ENCODE data around the gene DNAH10. TPM values are rescaled to one million over a fixed set of nuclear protein-coding genes. Genes with fewer than 3 reads are reported as not detected.

Gene DNAH10
- total and polyA plus RNA-seq, 2 experiments from 2014 or later: 0.11 to 0.44 TPM

GRCh38 chr12:123713823-123714585, 48.1 kb upstream of the DNAH10 start:
- Histone ChIP-seq H3K27ac (no peak overlapping the region), H3K4me2 (ENCODE audit: unreplicated experiment) (peak overlapping the region; percentile 91), H3K9me2 (ENCODE audit: insufficient read depth) (no peaks in the 10 kb centered on the region), H3K4me1 (ENCODE audit: insufficient read depth) (peaks cover 13% of the 10 kb centered on the region; the same call in 1 of the 2 replicates), H3K27me3 (replicated peaks; ENCODE audit: insufficient read depth) (no peaks in the 10 kb centered on the region), H3K9ac (peak overlapping the region; percentile 87), H3K9me3 (ENCODE audit: low read depth) (no peaks in the 10 kb centered on the region), H4K20me1 (ENCODE audit: insufficient read depth) (no peaks in the 10 kb centered on the region), H3F3A (ENCODE audit: insufficient read depth) (peaks cover 21% of the 10 kb centered on the region; the same call in 1 of the 2 replicates), H3K36me3 (ENCODE audit: low read depth) (no peaks in the 10 kb centered on the region), H3K79me2 (ENCODE audit: insufficient read depth) (peaks cover 55% of the 10 kb centered on the region), H2AFZ (no peak overlapping the region), H3K4me3 (peak overlapping the region; percentile 90)
- no peak for DNase-seq
- in situ Hi-C loops (cut with MboI): no loop called here
- 81 to 82% methylated on average over 10 of the region's 10 CpGs for WGBS, 2 experiments (ENCODE audit: low coverage in 1 of 2, low lambda C conversion rate in 2 of 2, missing lambda C conversion rate in 2 of 2)
- no peak for TF ChIP-seq EZH2phosphoT487 (IDR thresholded peaks at IDR 0.05; ENCODE audit: insufficient read depth, low read depth)
- TF ChIP-seq EZH2 (IDR thresholded peaks at IDR 0.05; ENCODE audit: insufficient read depth, poor library complexity, severe bottlenecking): no peak

DNA sequence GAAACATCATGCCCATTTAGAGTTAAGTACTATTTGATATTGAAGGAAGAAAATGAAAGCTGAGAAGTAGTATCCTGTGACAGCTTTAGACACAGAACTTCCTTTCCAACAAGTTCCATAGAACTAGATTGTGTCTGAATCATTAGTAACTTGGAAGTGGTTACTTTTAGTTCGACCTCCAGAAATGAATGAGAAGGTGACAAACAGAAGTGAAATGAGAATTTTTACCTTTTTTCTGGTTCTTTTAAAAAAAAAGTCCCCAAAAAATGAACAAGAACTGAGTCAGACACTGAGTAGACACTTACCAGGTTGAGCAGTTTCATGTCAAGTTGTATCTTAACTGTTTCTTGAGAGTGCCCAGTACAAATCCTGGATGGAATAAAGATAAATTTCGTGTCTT, 46.9 kb upstream of the DNAH10 start:
- peaks cover 13% of the 10 kb centered on the region; the same call in 1 of the 2 replicates for H3K4me1 ChIP-seq (ENCODE audit: insufficient read depth)
- no peaks in the 10 kb centered on the region for H4K20me1 ChIP-seq (ENCODE audit: insufficient read depth)
- H3K27ac ChIP-seq: peak overlapping the region; percentile 1; the same call in 1 of the 2 replicates
- no peak overlapping the region for H3K9ac ChIP-seq
- peaks cover 21% of the 10 kb centered on the region; the same call in 1 of the 2 replicates for H3F3A ChIP-seq (ENCODE audit: insufficient read depth)
- H3K4me2 ChIP-seq (ENCODE audit: unreplicated experiment): no peak overlapping the region
- no peaks in the 10 kb centered on the region for H3K36me3 ChIP-seq (ENCODE audit: low read depth)
- 0 to 8% methylated on average over 2 of the region's 2 CpGs for WGBS, 2 experiments (ENCODE audit: low coverage in 1 of 2, low lambda C conversion rate in 2 of 2, missing lambda C conversion rate in 2 of 2)
- H3K79me2 ChIP-seq (ENCODE audit: insufficient read depth): peaks cover 61% of the 10 kb centered on the region
- in situ Hi-C loops (cut with MboI): no loop called here
- H3K27me3 ChIP-seq (replicated peaks; ENCODE audit: insufficient read depth): no peaks in the 10 kb centered on the region
- no peak for TF ChIP-seq EZH2 (IDR thresholded peaks at IDR 0.05; ENCODE audit: insufficient read depth, poor library complexity, severe bottlenecking)
- no peak for TF ChIP-seq EZH2phosphoT487 (IDR thresholded peaks at IDR 0.05; ENCODE audit: insufficient read depth, low read depth)
- no peaks in the 10 kb centered on the region for H3K9me2 ChIP-seq (ENCODE audit: insufficient read depth)
- H2AFZ ChIP-seq: no peak overlapping the region
- no peaks in the 10 kb centered on the region for H3K9me3 ChIP-seq (ENCODE audit: low read depth)
- H3K4me3 ChIP-seq: no peak overlapping the region
- peak; percentile 21 for DNase-seq

DNA sequence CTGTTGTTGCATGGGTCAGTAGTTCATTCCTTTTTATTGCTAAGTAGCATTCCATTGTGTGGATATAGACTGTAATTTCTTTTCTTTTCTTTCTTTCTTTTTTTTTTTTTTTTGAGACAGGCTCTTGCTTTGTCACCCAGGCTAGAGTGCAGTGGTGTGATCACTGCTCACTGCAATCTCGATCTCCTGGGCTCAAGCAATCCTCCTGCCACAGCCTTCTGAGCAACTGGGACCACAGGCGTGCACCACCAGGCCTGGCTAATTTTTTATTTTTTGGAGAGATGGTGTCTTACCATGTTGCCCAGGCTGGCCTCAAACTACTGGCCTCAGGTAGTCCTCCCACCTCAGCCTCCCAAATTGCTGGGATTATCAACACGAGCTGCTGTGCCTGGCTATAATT, 44.8 kb upstream of the DNAH10 start:
- no peak overlapping the region for H3K4me3 ChIP-seq
- no peak for DNase-seq
- peaks cover 6% of the 10 kb centered on the region; the same call in 1 of the 2 replicates for H3K36me3 ChIP-seq (ENCODE audit: low read depth)
- no peaks in the 10 kb centered on the region for H3K27me3 ChIP-seq (replicated peaks; ENCODE audit: insufficient read depth)
- peaks cover 61% of the 10 kb centered on the region for H3K79me2 ChIP-seq (ENCODE audit: insufficient read depth)
- H3K9me2 ChIP-seq (ENCODE audit: insufficient read depth): no peaks in the 10 kb centered on the region
- TF ChIP-seq EZH2 (IDR thresholded peaks at IDR 0.05; ENCODE audit: insufficient read depth, poor library complexity, severe bottlenecking) (no peak), EZH2phosphoT487 (IDR thresholded peaks at IDR 0.05; ENCODE audit: insufficient read depth, low read depth) (no peak)
- H3K9ac ChIP-seq: no peak overlapping the region
- no peak overlapping the region for H2AFZ ChIP-seq
- in situ Hi-C loops (cut with MboI): no loop called here
- 89% methylated on average over 3 of the region's 3 CpGs for WGBS, 2 experiments (ENCODE audit: low coverage in 1 of 2, low lambda C conversion rate in 2 of 2, missing lambda C conversion rate in 2 of 2)
- no peaks in the 10 kb centered on the region for H4K20me1 ChIP-seq (ENCODE audit: insufficient read depth)
- H3K4me2 ChIP-seq (ENCODE audit: unreplicated experiment): no peak overlapping the region
- peak overlapping the region; percentile 59 for H3K27ac ChIP-seq
- H3F3A ChIP-seq (ENCODE audit: insufficient read depth): peaks cover 13% of the 10 kb centered on the region; the same call in 1 of the 2 replicates
- H3K4me1 ChIP-seq (ENCODE audit: insufficient read depth): peaks cover 13% of the 10 kb centered on the region; the same call in 1 of the 2 replicates
- H3K9me3 ChIP-seq (ENCODE audit: low read depth): no peaks in the 10 kb centered on the region

DNA sequence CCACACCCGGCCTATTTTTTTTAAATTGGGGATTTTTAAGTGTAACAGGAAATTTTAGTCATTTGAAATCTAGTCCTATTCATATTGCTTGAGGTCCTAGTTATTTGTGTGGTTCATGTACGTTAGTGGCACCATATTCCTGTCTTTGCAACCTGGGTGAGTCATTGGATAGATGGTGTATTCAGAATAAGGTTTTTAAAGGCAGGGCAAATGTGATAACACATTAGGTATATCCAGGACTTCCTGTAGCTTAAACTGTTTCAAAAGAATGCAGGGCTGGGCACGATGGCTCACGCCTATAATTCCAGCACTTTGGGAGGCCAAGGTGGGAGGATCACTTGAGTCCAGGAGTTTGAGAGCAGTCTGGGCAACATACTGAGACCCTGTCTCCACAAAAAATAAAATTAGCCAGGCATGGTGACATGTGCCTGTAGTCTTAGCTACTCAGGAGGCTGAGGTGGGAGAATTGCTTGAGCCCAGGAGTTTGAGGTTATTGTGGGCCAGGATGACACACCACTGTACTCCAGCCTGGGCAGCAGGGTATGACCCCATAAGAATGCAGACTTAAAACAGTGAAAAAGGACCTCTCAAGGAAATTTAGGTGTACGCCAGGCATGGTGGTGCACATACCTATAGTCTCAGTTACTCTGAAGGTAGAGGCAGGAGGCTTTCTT, 41.8 kb upstream of the DNAH10 start:
- TF ChIP-seq EZH2phosphoT487 (IDR thresholded peaks at IDR 0.05; ENCODE audit: insufficient read depth, low read depth) (no peak), EZH2 (IDR thresholded peaks at IDR 0.05; ENCODE audit: insufficient read depth, poor library complexity, severe bottlenecking) (no peak)
- Histone ChIP-seq H3K4me3 (no peak overlapping the region), H3K79me2 (ENCODE audit: insufficient read depth) (peaks cover 34% of the 10 kb centered on the region), H3K9me3 (ENCODE audit: low read depth) (no peaks in the 10 kb centered on the region), H3K36me3 (ENCODE audit: low read depth) (peaks cover 10% of the 10 kb centered on the region), H4K20me1 (ENCODE audit: insufficient read depth) (no peaks in the 10 kb centered on the region), H2AFZ (no peak overlapping the region), H3K9me2 (ENCODE audit: insufficient read depth) (no peaks in the 10 kb centered on the region), H3K27me3 (replicated peaks; ENCODE audit: insufficient read depth) (no peaks in the 10 kb centered on the region), H3F3A (ENCODE audit: insufficient read depth) (peaks cover 3% of the 10 kb centered on the region; the same call in 1 of the 2 replicates), H3K9ac (no peak overlapping the region), H3K4me2 (ENCODE audit: unreplicated experiment) (no peak overlapping the region), H3K27ac (no peak overlapping the region), H3K4me1 (ENCODE audit: insufficient read depth) (peaks cover 3% of the 10 kb centered on the region; the same call in 1 of the 2 replicates)
- 84 to 92% methylated on average over 5 of the region's 5 CpGs for WGBS, 2 experiments (ENCODE audit: low coverage in 1 of 2, low lambda C conversion rate in 2 of 2, missing lambda C conversion rate in 2 of 2)
- in situ Hi-C loops (cut with MboI): no loop called here
- DNase-seq: no peak
